Measurements from ENCODE around the gene SLC35F2. TPM values are rescaled to one million over a fixed set of nuclear protein-coding genes. Genes with fewer than 3 reads are reported as not detected.

The SLC35F2 gene
- polyA plus RNA-seq, 1 donor from 2014 or later: 0.59 TPM

- no peaks in the 10 kb centered on the region for H4K20me1 ChIP-seq (ENCODE audit: insufficient read depth)
- H2AFZ ChIP-seq (ENCODE audit: low read depth, low read length): no peak overlapping the region
- no peaks in the 10 kb centered on the region for H3F3A ChIP-seq (ENCODE audit: insufficient read depth, low read length, poor library complexity, severe bottlenecking)
- H3K79me2 ChIP-seq (replicated peaks; ENCODE audit: insufficient read depth, low read length): no peaks in the 10 kb centered on the region
- no peak overlapping the region for H3K4me3 ChIP-seq (ENCODE audit: low read length)
- no peaks in the 10 kb centered on the region for H3K9me3 ChIP-seq (ENCODE audit: low read length)
- no peaks in the 10 kb centered on the region for H3K27me3 ChIP-seq (ENCODE audit: insufficient read depth, low read depth, low read length)
- no peak overlapping the region for H3K27ac ChIP-seq (ENCODE audit: low read length)
- no peaks in the 10 kb centered on the region for H3K9me2 ChIP-seq (ENCODE audit: insufficient read depth, low read length)
- no peak overlapping the region for H3K9ac ChIP-seq (ENCODE audit: low read length)
- no peak for TF ChIP-seq EP300 (conservative IDR thresholded peaks at IDR 0.05; ENCODE audit: poor library complexity, severe bottlenecking)
- TF ChIP-seq CTCF (IDR thresholded peaks at IDR 0.05; ENCODE audit: poor library complexity, severe bottlenecking): no peak
- no peak for TF ChIP-seq EZH2 (IDR thresholded peaks at IDR 0.05; ENCODE audit: borderline replicate concordance, insufficient read depth, low read length, poor library complexity, severe bottlenecking)
- no peak for TF ChIP-seq TAF1 (IDR thresholded peaks at IDR 0.05; ENCODE audit: low read depth)
- TF ChIP-seq, protein P1, sequence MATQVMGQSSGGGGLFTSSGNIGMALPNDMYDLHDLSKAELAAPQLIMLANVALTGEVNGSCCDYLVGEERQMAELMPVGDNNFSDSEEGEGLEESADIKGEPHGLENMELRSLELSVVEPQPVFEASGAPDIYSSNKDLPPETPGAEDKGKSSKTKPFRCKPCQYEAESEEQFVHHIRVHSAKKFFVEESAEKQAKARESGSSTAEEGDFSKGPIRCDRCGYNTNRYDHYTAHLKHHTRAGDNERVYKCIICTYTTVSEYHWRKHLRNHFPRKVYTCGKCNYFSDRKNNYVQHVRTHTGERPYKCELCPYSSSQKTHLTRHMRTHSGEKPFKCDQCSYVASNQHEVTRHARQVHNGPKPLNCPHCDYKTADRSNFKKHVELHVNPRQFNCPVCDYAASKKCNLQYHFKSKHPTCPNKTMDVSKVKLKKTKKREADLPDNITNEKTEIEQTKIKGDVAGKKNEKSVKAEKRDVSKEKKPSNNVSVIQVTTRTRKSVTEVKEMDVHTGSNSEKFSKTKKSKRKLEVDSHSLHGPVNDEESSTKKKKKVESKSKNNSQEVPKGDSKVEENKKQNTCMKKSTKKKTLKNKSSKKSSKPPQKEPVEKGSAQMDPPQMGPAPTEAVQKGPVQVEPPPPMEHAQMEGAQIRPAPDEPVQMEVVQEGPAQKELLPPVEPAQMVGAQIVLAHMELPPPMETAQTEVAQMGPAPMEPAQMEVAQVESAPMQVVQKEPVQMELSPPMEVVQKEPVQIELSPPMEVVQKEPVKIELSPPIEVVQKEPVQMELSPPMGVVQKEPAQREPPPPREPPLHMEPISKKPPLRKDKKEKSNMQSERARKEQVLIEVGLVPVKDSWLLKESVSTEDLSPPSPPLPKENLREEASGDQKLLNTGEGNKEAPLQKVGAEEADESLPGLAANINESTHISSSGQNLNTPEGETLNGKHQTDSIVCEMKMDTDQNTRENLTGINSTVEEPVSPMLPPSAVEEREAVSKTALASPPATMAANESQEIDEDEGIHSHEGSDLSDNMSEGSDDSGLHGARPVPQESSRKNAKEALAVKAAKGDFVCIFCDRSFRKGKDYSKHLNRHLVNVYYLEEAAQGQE (IDR thresholded peaks at IDR 0.05; ENCODE audit: borderline replicate concordance): no peak
- TF ChIP-seq POLR2AphosphoS5 (IDR thresholded peaks at IDR 0.05): no peak
- TF ChIP-seq SMC3 (conservative IDR thresholded peaks at IDR 0.05; ENCODE audit: poor library complexity): no peak
- no peak for TF ChIP-seq RAD21 (conservative IDR thresholded peaks at IDR 0.05)
- no peak for TF ChIP-seq MXI1 (conservative IDR thresholded peaks at IDR 0.05; ENCODE audit: poor library complexity, severe bottlenecking)
- H3K36me3 ChIP-seq (ENCODE audit: insufficient read depth, low read length): no peaks in the 10 kb centered on the region
- no peak overlapping the region for H3K4me2 ChIP-seq (ENCODE audit: low read length)
Observed at GRCh38 chr11:107791343-107792048, 67.1 kb downstream of the SLC35F2 start.

- Histone ChIP-seq H3F3A (ENCODE audit: insufficient read depth, low read length, poor library complexity, severe bottlenecking) (no peaks in the 10 kb centered on the region), H3K9me3 (ENCODE audit: low read length) (no peaks in the 10 kb centered on the region), H3K9me2 (ENCODE audit: insufficient read depth, low read length) (no peaks in the 10 kb centered on the region), H3K79me2 (replicated peaks; ENCODE audit: insufficient read depth, low read length) (no peaks in the 10 kb centered on the region), H4K20me1 (ENCODE audit: insufficient read depth) (no peaks in the 10 kb centered on the region), H3K9ac (ENCODE audit: low read length) (no peak overlapping the region), H3K27me3 (ENCODE audit: insufficient read depth, low read depth, low read length) (no peaks in the 10 kb centered on the region), H3K4me3 (ENCODE audit: low read length) (no peak overlapping the region), H3K27ac (ENCODE audit: low read length) (no peak overlapping the region), H3K36me3 (ENCODE audit: insufficient read depth, low read length) (no peaks in the 10 kb centered on the region), H2AFZ (ENCODE audit: low read depth, low read length) (no peak overlapping the region), H3K4me2 (ENCODE audit: low read length) (no peak overlapping the region)
- TF ChIP-seq, protein P1 (IDR thresholded peaks at IDR 0.05; ENCODE audit: borderline replicate concordance): no peak
- TF ChIP-seq SMC3 (conservative IDR thresholded peaks at IDR 0.05; ENCODE audit: poor library complexity): no peak
- no peak for TF ChIP-seq CTCF (IDR thresholded peaks at IDR 0.05; ENCODE audit: poor library complexity, severe bottlenecking)
- TF ChIP-seq MXI1 (conservative IDR thresholded peaks at IDR 0.05; ENCODE audit: poor library complexity, severe bottlenecking): no peak
- TF ChIP-seq EP300 (conservative IDR thresholded peaks at IDR 0.05; ENCODE audit: poor library complexity, severe bottlenecking): no peak
- TF ChIP-seq RAD21 (conservative IDR thresholded peaks at IDR 0.05): no peak
- no peak for TF ChIP-seq EZH2 (IDR thresholded peaks at IDR 0.05; ENCODE audit: borderline replicate concordance, insufficient read depth, low read length, poor library complexity, severe bottlenecking)
- no peak for TF ChIP-seq POLR2AphosphoS5 (IDR thresholded peaks at IDR 0.05)
- TF ChIP-seq TAF1 (IDR thresholded peaks at IDR 0.05; ENCODE audit: low read depth): no peak
Observed at GRCh38 chr11:107789767-107790166, 68.8 kb downstream of the SLC35F2 start.
